ENCODE measurements around the gene ZC3H6.

The ZC3H6 gene

GRCh38 chr2:112314856-112315255 lies 39.5 kb downstream of the ZC3H6 start:
- Histone ChIP-seq H3K27ac (no peak overlapping the region), H3K27me3 (no peaks in the 10 kb centered on the region), H3K36me3 (peaks cover 6 to 36% (median 14%) of the 10 kb centered on the region in 3 donors), H3K4me3 (no peak overlapping the region), H3K9me3 (no peaks in the 10 kb centered on the region), H3K4me1 (peaks cover 0 to 7% (median 0%) of the 10 kb centered on the region in 4 donors)
- intact Hi-C loops (cut with DNase I; ENCODE audit: low total_unique reads): no loop called here
- TF ChIP-seq, protein P1, sequence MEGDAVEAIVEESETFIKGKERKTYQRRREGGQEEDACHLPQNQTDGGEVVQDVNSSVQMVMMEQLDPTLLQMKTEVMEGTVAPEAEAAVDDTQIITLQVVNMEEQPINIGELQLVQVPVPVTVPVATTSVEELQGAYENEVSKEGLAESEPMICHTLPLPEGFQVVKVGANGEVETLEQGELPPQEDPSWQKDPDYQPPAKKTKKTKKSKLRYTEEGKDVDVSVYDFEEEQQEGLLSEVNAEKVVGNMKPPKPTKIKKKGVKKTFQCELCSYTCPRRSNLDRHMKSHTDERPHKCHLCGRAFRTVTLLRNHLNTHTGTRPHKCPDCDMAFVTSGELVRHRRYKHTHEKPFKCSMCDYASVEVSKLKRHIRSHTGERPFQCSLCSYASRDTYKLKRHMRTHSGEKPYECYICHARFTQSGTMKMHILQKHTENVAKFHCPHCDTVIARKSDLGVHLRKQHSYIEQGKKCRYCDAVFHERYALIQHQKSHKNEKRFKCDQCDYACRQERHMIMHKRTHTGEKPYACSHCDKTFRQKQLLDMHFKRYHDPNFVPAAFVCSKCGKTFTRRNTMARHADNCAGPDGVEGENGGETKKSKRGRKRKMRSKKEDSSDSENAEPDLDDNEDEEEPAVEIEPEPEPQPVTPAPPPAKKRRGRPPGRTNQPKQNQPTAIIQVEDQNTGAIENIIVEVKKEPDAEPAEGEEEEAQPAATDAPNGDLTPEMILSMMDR (IDR thresholded peaks at IDR 0.05): no peak
- no peak for DNase-seq

GRCh38 chr2:112317303-112318158 lies 42.1 kb downstream of the ZC3H6 start:
- H3K4me1 ChIP-seq: peaks cover 0 to 16% (median 0%) of the 10 kb centered on the region in 4 donors
- TF ChIP-seq, protein P1 (IDR thresholded peaks at IDR 0.05): no peak
- H3K9me3 ChIP-seq: no peaks in the 10 kb centered on the region
- H3K36me3 ChIP-seq: peaks cover 0 to 24% (median 3%) of the 10 kb centered on the region in 3 donors
- H3K4me3 ChIP-seq: no peak overlapping the region
- H3K27ac ChIP-seq: peak overlapping the region; percentile 1 to 42
- intact Hi-C loops (cut with DNase I; ENCODE audit: low total_unique reads): no loop called here
- no peak for DNase-seq
- H3K27me3 ChIP-seq: no peaks in the 10 kb centered on the region

- no peak for DNase-seq
- peaks cover 7 to 26% (median 8%) of the 10 kb centered on the region in 3 donors for H3K36me3 ChIP-seq
- no peaks in the 10 kb centered on the region for H3K9me3 ChIP-seq
- H3K27me3 ChIP-seq: no peaks in the 10 kb centered on the region
- intact Hi-C loops (cut with DNase I; ENCODE audit: low total_unique reads): no loop called here
- H3K4me1 ChIP-seq: peaks cover 0 to 16% (median 0%) of the 10 kb centered on the region in 4 donors
- TF ChIP-seq, protein P1 (IDR thresholded peaks at IDR 0.05): no peak
- H3K4me3 ChIP-seq: no peak overlapping the region
- H3K27ac ChIP-seq: no peak overlapping the region
Measured at GRCh38 chr2:112318515-112318914, 43.1 kb downstream of the ZC3H6 start.

DNA sequence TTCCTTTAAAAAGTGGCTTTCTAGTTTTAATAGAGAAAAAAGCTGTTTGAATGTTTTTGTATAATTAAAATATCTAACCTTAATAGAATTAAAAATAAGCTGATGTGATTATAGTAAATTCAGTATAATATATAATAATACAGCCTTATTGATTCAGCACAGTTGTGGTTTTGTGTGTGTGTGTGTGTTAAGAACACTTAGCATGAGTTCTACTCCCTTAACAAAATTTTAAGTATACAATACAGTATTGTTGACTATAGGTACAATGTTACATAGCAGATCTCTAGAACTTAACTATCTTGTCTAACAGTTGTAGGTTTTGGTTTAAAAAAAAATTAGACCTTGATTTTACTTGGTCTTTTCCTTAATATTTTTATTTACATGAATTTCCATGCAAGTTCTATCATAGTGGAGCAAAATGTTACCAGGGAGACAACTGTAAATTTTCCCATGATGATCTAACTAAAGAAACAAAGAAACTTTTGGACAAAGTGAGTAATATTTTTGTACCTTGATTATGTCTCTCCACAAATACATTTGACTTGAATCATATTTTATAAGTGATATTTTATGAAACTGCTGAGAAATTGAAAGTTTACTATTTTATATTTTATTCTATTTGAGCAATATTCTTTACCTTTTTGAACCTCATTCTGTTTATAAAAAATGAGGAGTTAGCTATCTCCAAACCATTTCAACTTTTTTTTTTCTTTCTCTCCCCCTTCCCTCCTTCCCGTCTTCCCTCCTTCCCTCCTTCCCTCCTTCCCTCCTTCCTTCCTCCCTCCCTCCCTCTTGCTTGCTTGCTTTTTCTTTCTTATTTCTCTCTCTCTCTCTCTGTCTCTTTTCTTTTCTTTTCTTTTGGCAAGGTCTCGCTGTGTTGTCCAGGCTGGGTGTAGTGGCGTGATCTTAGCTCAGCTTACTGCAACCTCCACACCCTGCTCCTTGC lies 46.3 kb downstream of the ZC3H6 start:
- intact Hi-C loops (cut with DNase I; ENCODE audit: low total_unique reads): no loop called here
- Histone ChIP-seq H3K4me1 (peaks cover 0 to 16% (median 0%) of the 10 kb centered on the region in 4 donors), H3K9me3 (no peaks in the 10 kb centered on the region), H3K27me3 (no peaks in the 10 kb centered on the region), H3K27ac (peak overlapping the region in 1 of 2 donors; percentile 36), H3K36me3 (peaks cover 18 to 31% (median 19%) of the 10 kb centered on the region in 3 donors), H3K4me3 (no peak overlapping the region)
- DNase-seq: no peak
- TF ChIP-seq, protein P1 (IDR thresholded peaks at IDR 0.05): no peak

- H3K27ac ChIP-seq: no peak overlapping the region
- no peaks in the 10 kb centered on the region for H3K27me3 ChIP-seq
- H3K4me3 ChIP-seq: no peak overlapping the region
- H3K36me3 ChIP-seq: peaks cover 24 to 44% (median 30%) of the 10 kb centered on the region in 3 donors
- intact Hi-C loops (cut with DNase I; ENCODE audit: low total_unique reads): no loop called here
- no peaks in the 10 kb centered on the region for H3K9me3 ChIP-seq
- H3K4me1 ChIP-seq: peaks cover 0 to 9% (median 0%) of the 10 kb centered on the region in 4 donors
- TF ChIP-seq, protein P1 (IDR thresholded peaks at IDR 0.05): no peak
- DNase-seq: no peak
Measured at GRCh38 chr2:112322919-112323318, 47.5 kb downstream of the ZC3H6 start.
